ENCODE results near the gene UBE2A. TPM values are rescaled to one million over a fixed set of nuclear protein-coding genes. Genes with fewer than 3 reads are reported as not detected.

Gene UBE2A
- total RNA-seq (22.1 and 28.4 TPM in 2 replicates), polyA plus RNA-seq (89.8 and 106 TPM in 2 replicates), polyA minus RNA-seq (ENCODE audit: low replicate concordance) (12.3 and 22.8 TPM in 2 replicates)
- 77.9 and 78.4 TPM in 2 replicates for polyA plus RNA-seq (2012)

GRCh38 chrX:119574394-119575266 is at the start of gene UBE2A:
TSS of gene UBE2A (plus strand) at chrX:119574563. CDS start at chrX:119574712, 149 bp downstream.
- Histone ChIP-seq H3K27me3 (ENCODE audit: control insufficient read depth, insufficient read depth, low read length) (no peaks in the 10 kb centered on the region), H3K36me3 (ENCODE audit: control insufficient read depth, insufficient read depth, low read length) (no peaks in the 10 kb centered on the region), H4K20me1 (ENCODE audit: control insufficient read depth, extremely low read depth, insufficient read depth, low read length) (no peaks in the 10 kb centered on the region), H3K4me3 (replicated peaks in 1 of 4; ENCODE audit: control extremely low read depth in 1 of 4, insufficient read depth in 1 of 4, low read depth in 3 of 4, low read length in 4 of 4) (peak within 1 kb of the TSS; percentile 61 to 77 (median 71)), H3K4me2 (ENCODE audit: extremely low read depth, insufficient read depth, low read length) (peak within 1 kb of the TSS; percentile 78), H3K4me1 (ENCODE audit: control insufficient read depth, extremely low read depth, insufficient read depth, low read length) (no peaks in the 10 kb centered on the region), H2AFZ (ENCODE audit: low read length) (peak within 1 kb of the TSS; percentile 55), H3K9me3 (ENCODE audit: control insufficient read depth, insufficient read depth, low read depth, low read length) (no peaks in the 10 kb centered on the region), H3K79me2 (ENCODE audit: control insufficient read depth, insufficient read depth, low read length) (peaks cover 12% of the 10 kb centered on the region), H3K9ac (ENCODE audit: insufficient read depth, low read length) (peak within 1 kb of the TSS; percentile 76), H3K27ac (ENCODE audit: insufficient read depth, low read length) (peak within 1 kb of the TSS; percentile 69)
- TF ChIP-seq EZH2 (IDR thresholded peaks at IDR 0.05; ENCODE audit: low read length, missing control alignments) = no peak
- TF ChIP-seq CTCF (conservative IDR thresholded peaks at IDR 0.05 in 1 of 2, IDR thresholded peaks at IDR 0.05 in 1 of 2; ENCODE audit: low read depth in 1 of 2, low read length in 2 of 2) = peak; percentile 26 to 27
- peak; percentile 90 to 92 for DNase-seq (ENCODE audit: low read depth in 2 of 2)

- H3K27me3 ChIP-seq (ENCODE audit: control insufficient read depth, insufficient read depth, low read length) = no peaks in the 10 kb centered on the region
- TF ChIP-seq EZH2 (IDR thresholded peaks at IDR 0.05; ENCODE audit: low read length, missing control alignments) (no peak), CTCF (conservative IDR thresholded peaks at IDR 0.05 in 1 of 2, IDR thresholded peaks at IDR 0.05 in 1 of 2; ENCODE audit: low read depth in 1 of 2, low read length in 2 of 2) (no peak)
- no peak overlapping the region for H3K27ac ChIP-seq (ENCODE audit: insufficient read depth, low read length)
- DNase-seq (ENCODE audit: low read depth in 2 of 2) = no peak
- H3K9me3 ChIP-seq (ENCODE audit: control insufficient read depth, insufficient read depth, low read depth, low read length) = no peaks in the 10 kb centered on the region
- no peak overlapping the region for H3K4me2 ChIP-seq (ENCODE audit: extremely low read depth, insufficient read depth, low read length)
- H2AFZ ChIP-seq (ENCODE audit: low read length) = no peak overlapping the region
- no peak overlapping the region for H3K9ac ChIP-seq (ENCODE audit: insufficient read depth, low read length)
- no peak overlapping the region for H3K4me3 ChIP-seq (replicated peaks in 1 of 4; ENCODE audit: control extremely low read depth in 1 of 4, insufficient read depth in 1 of 4, low read depth in 3 of 4, low read length in 4 of 4)
- H3K36me3 ChIP-seq (ENCODE audit: control insufficient read depth, insufficient read depth, low read length) = no peaks in the 10 kb centered on the region
- no peaks in the 10 kb centered on the region for H3K4me1 ChIP-seq (ENCODE audit: control insufficient read depth, extremely low read depth, insufficient read depth, low read length)
- H3K79me2 ChIP-seq (ENCODE audit: control insufficient read depth, insufficient read depth, low read length) = no peaks in the 10 kb centered on the region
- no peaks in the 10 kb centered on the region for H4K20me1 ChIP-seq (ENCODE audit: control insufficient read depth, extremely low read depth, insufficient read depth, low read length)
These were observed 44.8 kb upstream of the UBE2A start for GRCh38 chrX:119529345-119530276.

- Histone ChIP-seq H3K79me2 (ENCODE audit: control insufficient read depth, insufficient read depth, low read length) (no peaks in the 10 kb centered on the region), H3K4me1 (ENCODE audit: control insufficient read depth, extremely low read depth, insufficient read depth, low read length) (no peaks in the 10 kb centered on the region), H2AFZ (ENCODE audit: low read length) (no peak overlapping the region), H3K9ac (ENCODE audit: insufficient read depth, low read length) (no peak overlapping the region), H3K9me3 (ENCODE audit: control insufficient read depth, insufficient read depth, low read depth, low read length) (no peaks in the 10 kb centered on the region), H4K20me1 (ENCODE audit: control insufficient read depth, extremely low read depth, insufficient read depth, low read length) (no peaks in the 10 kb centered on the region), H3K27me3 (ENCODE audit: control insufficient read depth, insufficient read depth, low read length) (no peaks in the 10 kb centered on the region), H3K4me3 (replicated peaks in 1 of 4; ENCODE audit: control extremely low read depth in 1 of 4, insufficient read depth in 1 of 4, low read depth in 3 of 4, low read length in 4 of 4) (no peak overlapping the region), H3K27ac (ENCODE audit: insufficient read depth, low read length) (no peak overlapping the region), H3K36me3 (ENCODE audit: control insufficient read depth, insufficient read depth, low read length) (no peaks in the 10 kb centered on the region), H3K4me2 (ENCODE audit: extremely low read depth, insufficient read depth, low read length) (no peak overlapping the region)
- no peak for DNase-seq (ENCODE audit: low read depth in 2 of 2)
- TF ChIP-seq CTCF (conservative IDR thresholded peaks at IDR 0.05 in 1 of 2, IDR thresholded peaks at IDR 0.05 in 1 of 2; ENCODE audit: low read depth in 1 of 2, low read length in 2 of 2) (no peak), EZH2 (IDR thresholded peaks at IDR 0.05; ENCODE audit: low read length, missing control alignments) (no peak)
These were observed 36.9 kb upstream of the UBE2A start for GRCh38 chrX:119537487-119537886.

All from fibroblast of lung (primary cell).